NCI-H82 treated with DMSO at 0.1 percent for 48 hours (cell line): Measurements from ENCODE around the gene RNU1-2.
"Not testable (repeated sequence)": the region's sequence is repeated elsewhere in the genome, so short reads cannot be mapped to it uniquely, and the experiment has no call there.

Experiments
- DNase-seq: peaks from one replicate; lab custom pipeline; 2025; ENCODE audit not compliant: unreplicated experiment; lab: John Stamatoyannopoulos, UW

The RNU1-2 gene

DNA sequence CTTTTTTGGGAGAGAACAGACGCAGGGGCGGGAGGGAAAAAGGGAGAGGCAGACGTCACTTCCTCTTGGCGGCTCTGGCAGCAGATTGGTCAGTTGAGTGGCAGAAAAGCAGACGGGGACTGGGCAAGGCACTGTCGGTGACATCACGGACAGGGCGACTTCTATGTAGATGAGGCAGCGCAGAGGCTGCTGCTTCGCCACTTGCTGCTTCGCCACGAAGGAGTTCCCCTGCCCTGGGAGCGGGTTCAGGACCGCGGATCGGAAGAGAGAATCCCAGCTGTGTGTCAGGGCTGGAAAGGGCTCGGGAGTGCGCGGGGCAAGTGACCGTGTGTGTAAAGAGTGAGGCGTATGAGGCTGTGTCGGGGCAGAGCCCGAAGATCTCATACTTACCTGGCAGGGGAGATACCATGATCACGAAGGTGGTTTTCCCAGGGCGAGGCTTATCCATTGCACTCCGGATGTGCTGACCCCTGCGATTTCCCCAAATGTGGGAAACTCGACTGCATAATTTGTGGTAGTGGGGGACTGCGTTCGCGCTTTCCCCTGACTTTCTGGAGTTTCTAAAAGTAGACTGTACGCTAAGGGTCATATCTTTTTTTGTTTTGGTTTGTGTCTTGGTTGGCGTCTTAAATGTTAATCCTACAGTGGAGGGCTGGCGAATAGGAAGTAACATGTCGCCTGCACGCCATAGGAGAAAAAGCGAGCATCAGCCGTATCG is at the start of gene RNU1-2:
RNU1-2 (plus strand) TSS at position 383 of the 718 bp plus-strand sequence.
- peak; percentile 99 for DNase-seq

DNA sequence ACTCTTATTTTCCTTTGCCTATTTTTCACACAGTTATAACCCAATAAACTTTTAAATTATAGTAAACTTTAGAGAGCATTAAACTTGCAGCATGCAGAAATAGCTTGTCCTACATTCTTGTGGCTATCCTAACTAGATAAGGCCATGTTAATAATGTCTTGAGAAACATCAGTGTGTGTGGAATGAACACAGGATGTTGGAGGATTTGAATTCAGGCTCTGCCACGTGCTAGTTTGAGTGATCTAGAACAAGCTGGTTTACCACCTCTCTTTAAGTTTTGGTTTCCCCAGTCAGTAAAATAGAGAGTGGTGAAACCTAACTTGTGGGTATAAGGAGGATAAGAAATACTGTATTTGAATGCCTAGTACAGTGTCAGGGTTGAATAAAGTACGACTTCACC is 39.6 kb upstream of the RNU1-2 start:
- DNase-seq = not testable (repeated sequence)

DNA sequence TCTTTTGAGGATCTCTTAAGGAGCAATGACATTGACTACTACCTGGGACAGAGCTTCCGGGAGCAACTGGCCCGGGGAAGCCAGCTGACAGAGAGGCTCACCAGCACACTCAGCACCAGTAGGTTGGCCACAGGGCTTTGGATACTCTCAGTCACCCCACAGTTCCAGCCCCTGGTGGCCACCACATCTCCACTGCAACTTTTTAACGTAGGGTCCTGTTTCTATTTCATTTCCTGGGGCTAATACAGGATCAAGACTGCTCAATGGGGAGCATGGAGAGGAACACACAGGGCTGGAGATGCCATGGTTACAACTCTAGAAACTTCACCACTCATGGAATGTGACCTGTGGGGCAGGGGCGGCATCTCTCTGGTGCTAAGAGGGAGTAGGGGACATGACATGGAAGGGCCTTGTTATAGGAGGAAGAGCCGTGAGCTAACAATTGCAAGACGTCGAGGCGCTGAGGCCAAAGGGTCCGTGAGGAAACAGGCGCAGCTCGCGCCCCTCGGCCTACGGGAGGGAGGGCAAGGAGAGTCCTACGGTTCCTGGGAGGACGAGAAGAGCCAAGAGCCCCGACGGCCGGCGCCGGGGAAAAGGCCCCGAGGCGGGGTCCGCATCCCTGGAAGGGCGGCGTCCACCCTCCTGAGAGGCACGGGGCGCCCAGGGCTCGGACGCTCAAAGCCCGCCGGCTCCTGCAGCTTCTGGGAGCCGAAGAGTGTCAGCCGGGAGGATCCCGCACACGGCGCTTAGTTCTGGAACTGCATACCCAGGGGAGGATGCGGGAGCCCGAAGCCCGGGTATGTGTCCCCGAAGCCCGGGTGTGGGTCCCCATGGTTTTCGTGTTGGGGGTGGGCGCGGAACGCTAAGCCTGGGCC is 36.4 kb upstream of the RNU1-2 start:
- DNase-seq = not testable (repeated sequence)

DNA sequence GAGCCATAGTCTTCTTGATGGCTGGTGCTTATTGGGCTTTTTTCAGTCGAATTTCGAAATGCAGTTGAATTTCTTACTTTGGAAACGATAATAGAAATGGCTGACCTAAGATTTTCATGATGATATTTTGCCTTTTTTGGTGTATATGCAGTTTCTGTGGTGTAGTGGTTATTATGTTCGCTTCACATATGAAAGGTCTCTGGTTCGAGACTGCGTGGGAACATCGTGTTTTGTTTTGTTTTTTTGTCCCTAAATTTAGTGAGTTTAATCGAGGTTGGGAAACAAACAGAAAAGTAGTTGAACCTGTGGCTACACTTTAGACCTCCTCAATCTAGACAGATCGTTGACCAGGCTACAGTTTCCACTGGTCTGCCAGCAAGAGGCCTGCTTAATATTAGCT is 35.7 kb upstream of the RNU1-2 start:
- DNase-seq = not testable (repeated sequence)

DNA sequence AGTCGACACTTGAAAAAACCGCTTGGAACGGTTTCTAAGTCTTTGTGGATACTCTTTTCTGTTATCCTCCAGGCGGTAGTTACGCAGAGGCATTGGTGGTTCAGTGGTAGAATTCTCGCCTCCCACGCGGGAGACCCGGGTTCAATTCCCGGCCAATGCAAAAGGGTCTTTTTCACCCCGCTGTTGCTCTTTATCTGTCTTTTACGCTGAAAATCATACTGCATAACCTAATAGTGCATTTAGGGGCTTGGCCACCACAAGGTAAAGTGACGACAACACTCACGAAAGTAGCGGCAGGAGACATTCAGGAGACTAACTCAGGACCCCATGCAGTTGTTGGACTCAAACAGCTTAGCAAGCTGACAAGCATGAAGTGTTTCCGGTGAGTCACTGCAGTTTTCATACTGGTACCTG is 33.9 kb upstream of the RNU1-2 start:
- not testable (repeated sequence) for DNase-seq

DNA sequence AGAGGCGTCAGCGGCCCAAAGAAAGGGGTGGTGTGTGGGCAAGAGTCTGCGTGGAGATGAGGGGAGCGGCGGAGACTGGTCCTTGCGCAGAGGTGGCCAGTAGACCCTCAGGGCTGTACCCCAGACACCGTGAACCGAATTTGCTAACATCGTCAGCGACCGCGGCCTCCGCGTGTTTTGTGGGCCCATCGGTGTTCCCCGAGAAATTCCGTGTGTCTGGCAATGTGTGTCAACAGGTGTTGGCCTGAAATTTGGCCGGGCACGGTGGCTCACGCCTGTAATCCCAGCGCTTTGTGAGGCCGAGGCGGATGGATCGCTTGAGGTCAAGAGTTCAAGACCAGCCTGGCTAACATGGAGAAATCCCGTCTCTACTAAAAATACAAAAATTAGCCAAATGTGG is 33.4 kb upstream of the RNU1-2 start:
- DNase-seq = not testable (repeated sequence)

DNA sequence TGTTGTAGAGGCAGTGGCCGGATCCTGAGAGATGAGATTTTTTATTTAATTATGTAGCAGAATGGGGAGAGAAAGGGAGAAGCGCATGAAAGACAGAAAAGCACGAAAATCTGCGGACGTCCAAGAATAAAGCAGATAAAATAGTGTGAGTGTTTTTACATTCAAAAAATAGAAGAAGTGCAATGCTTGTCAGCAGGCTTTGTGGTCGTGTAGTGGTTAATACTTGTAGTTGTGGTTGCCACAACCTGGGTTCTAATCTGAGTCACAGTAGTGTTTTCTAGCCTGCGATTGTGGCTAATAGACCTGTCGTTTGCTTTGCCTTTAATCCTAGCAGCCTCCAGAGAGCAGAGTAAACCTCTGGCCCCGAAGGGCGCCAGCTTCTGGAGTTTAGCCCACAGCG is 32.8 kb upstream of the RNU1-2 start:
- not testable (repeated sequence) for DNase-seq

DNA sequence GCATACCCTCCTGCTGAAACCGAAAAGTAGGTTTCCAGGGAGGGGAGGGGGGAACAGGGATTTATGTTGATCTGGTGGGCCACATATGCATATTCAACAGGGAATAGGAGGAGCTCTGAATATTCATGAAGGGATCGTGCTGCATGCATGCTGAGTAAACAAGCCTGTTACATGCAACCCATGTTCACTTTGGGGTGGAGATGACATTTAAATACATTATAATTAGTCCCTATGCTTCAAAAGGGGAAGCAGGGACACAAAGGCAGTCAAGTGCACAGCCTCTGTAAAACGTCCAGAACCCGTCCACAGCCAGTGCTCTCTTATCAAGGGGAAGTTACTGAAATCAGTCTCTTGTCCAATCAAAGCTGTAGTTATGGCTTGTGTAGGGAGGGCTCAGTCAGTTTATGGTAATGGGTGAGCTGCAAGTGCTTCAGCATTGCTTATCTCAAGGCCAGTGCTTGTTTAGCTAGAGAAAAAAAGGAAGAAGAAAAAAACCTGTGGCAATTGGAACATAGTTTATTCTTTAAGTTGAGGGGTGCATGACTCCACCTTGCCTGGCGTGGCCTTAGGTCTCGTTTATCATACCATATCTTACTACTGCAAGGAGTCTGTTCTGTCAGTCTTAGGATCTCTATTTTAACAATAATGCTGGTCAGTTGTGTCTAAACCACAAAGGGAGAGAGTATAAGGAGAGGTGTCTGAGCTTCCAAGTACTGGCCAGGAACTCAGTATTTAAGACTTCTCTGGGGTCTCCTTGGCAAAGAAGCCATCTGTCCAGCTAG is 28.7 kb upstream of the RNU1-2 start:
- DNase-seq = not testable (repeated sequence)

DNA sequence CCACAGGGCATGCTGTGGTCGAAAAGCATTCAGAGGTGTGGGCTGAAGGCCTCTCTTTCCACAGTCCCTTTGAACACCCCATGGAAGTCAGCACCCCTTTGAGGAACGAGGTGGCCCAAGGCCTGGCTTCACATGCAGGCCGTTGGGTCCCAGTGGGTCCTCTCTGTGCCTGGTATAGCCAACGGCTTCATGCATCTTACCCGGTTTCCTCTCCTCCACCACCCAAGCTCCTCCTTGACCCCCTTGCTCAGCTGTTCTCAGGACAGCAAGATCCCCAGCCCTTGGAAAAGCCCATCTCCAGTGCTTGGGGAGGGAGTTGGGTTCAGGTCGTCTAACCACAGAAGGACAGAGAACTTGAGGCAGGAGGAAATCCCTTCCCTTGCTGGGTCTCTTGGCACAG is 27.0 kb upstream of the RNU1-2 start:
- not testable (repeated sequence) for DNase-seq

DNA sequence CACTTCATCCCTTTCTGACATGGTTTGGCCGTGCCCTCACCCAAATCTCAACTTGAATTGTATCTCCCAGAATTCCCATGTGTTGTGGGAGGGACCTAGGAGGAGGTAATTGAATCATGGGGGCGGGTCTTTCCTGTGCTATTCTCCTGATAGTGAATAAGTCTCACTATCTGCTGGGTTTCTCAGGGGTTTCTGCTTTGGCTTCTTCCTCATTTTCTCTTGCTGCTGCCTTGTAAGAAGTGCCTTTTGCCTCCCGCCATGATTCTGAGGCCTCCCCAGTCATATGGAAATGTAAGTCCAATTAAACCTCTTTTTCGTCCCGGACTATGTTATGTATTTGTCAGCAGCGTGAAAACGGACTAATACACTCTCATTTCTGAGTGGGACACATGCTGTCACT is 25.8 kb upstream of the RNU1-2 start:
- DNase-seq = not testable (repeated sequence)

DNA sequence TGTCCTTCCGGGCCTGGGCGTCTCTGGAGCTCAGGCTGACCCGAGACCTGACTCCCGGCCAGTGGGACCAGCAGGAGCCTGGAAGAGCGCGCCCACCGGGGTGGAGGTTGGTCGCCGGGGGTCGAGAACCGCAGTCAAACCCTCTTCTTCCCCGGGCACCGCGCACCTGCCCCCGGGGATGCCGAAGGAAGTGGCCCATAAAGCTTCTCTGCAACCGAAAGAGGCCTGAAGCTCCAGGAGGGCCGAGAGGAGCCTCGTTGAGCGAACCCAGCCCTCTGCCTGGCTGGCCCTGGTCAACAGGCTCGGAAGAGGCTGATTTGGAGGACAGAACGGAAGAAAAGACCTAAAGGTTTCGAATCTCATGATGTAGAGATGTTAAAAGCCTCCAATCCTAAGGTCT is 24.6 kb upstream of the RNU1-2 start:
- DNase-seq = not testable (repeated sequence)

DNA sequence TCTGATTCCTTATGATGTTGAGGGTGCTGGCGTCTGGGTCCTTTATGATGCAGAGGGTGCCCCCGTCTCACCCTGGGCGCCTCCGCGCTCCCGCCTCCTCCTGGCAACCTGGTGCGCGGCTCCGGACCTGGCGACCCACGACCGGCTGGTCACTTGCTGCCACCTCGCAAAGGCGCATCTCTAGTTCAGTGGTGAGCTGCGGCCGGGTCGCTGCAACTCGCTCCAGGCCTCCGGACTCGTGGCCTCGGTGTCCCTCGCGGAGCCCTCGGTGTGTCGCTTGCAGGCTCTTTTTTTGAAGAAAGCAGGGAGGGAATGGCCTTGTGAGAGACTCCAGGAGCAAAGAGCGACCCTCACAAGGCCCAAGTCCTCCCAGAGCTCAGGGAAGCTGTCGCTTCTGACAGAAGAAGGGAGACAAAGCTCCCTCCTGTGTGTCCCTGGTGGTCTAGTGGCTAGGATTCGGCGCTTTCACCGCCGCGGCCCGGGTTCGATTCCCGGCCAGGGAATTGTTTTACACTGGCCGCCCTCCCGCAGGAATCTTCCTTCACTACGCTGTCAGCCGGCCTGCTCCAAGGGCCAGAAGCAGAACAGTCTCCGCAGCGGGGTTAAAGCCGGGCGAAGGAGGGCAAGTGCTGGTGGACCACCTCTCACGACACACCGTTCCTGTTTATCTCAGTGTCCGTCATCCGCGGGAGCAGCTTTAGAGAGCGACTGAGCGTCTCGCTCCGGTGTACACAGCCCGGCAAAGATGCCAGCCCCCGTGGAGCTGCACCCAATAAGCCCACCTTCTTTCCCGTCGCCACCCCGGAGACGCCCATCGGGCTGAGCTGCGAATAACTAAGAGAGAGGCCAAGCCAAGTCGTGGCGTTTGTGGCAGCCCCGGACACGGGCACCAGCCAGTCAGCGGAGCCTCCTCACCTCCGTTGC is 23.4 kb upstream of the RNU1-2 start:
- not testable (repeated sequence) for DNase-seq

DNA sequence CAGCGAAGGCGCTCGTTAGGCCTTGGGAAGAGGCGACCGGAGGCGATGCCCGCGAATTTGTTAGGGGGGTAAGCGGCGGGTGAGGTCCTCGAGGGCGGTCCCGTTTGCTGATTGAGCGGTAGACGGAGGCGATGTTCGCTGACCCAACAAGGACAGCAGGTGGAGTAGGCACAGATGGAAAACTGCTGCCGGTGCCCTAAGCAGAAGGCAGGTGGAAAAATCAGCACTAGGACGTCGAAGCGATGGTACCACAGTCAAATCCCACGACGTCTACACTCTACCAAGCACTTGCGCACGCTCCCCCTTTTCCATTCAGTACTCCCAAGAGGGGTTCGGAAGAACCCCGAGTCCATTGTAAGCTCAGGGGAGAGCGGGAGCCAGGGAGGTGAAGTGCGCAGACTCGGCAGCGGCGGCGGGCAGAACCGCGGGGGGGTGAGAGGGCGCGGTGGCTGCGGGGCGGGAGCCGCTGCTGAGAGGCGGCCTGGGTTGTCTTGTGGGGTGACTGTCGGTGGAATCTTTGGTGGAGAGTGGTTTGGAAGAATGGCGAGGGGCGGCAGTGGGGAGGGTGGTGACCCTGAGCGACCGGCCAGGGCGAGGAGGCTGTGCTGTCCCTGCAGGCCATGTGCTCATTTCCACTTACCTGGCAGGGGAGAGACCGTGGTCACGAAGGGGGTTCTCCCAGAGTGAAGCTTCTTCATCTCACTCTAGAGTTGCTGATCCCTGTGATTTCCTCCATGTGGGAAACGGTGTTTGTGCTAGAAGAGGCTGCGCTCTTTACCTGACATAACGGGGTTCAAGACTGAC is 22.5 kb upstream of the RNU1-2 start:
- not testable (repeated sequence) for DNase-seq

DNA sequence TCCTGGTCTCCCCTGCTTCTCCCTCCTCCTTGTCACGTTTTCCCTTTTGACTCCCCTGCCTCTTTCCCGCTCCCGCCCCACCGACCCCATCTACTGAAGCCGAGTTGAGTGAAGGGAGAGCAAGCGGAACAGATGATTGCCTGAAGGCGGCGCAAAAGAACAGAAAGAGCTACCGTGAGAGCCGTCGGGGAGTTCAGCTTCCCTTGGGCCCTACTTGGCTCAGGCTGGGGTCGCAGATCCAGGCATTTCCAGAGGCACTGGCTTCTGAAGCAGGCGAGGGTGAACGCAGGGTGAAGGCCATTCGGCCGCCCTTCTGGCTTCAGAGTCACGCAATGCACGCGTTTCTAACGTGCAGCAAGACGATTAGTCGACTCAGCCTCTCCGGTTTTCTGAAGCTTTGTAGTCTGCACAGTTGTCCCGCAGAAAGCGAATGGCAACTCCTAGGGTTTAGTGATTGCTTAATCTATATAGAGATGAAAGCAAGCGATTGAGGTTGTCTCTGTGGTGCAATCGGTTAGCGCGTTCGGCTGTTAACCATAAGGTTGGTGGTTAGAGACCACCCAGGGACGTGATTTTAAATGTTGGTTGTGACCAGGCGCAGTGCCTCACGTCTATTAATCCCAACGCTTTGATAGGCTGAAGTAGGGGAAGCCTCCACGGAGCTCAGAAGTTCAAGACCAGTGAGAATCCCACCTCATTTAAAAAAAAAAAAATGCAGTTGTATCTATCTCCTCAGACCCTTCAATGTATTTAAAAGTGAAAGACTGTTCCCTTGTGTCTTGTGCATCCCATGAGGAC is 20.6 kb upstream of the RNU1-2 start:
- DNase-seq = not testable (repeated sequence)

DNA sequence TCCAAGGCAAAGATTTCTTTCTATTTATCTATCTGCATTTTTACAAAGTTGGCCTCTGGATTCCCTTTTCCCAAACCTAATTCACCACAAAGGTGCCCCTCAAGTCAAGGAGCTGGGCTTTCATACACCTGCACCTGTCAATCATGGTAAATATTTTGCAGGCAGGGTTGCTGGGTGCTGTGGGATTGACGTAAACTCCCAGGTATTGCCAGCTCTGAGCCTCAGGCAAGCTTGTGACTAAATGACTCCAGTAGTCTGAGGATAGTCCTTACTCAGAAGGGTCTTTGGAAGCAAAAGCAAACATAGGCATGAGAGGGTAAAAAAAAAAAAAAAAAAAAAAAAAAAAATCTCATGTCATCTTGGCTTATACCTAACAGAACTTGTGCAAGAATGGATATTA is 14.0 kb upstream of the RNU1-2 start:
- DNase-seq = not testable (repeated sequence)

DNA sequence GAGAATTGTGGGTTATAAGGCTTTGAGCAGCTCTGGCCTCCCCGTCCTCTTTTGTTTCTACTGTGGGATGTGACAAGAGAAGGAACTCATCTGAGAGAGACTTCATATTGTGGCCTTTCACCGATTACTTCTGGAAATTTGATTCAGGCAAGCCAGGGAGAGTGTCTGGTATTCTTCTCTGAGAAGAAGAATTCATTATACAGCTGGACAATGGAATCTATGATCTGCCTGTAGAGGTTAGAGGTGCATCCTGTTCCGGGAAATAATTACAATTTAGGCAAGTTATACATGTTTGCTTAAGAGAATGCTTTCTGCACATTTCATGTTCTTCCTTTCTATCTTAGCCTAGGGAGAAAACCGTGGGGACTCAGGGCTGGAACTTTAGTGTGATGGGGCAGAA is 12.8 kb upstream of the RNU1-2 start:
- no peak for DNase-seq

DNA sequence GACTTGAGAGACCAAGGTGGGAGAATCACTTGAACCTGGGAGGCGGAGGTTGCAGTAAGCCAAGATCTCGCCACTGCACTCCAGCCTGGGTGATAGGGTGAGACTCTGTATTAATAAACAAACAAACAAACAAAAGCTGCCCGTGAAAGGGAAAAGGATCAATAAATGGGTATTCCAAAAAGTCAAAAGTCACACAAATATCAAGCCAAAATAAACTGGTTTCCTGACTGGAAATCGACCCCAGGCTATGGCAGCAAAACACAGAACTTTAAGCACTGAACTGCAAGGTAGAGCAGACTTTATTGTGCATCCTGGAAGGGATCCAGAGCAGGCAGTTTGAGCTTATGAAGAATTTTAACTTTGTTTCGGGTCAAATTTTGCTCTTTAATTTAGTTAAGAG is 11.3 kb upstream of the RNU1-2 start:
- DNase-seq = not testable (repeated sequence)

DNA sequence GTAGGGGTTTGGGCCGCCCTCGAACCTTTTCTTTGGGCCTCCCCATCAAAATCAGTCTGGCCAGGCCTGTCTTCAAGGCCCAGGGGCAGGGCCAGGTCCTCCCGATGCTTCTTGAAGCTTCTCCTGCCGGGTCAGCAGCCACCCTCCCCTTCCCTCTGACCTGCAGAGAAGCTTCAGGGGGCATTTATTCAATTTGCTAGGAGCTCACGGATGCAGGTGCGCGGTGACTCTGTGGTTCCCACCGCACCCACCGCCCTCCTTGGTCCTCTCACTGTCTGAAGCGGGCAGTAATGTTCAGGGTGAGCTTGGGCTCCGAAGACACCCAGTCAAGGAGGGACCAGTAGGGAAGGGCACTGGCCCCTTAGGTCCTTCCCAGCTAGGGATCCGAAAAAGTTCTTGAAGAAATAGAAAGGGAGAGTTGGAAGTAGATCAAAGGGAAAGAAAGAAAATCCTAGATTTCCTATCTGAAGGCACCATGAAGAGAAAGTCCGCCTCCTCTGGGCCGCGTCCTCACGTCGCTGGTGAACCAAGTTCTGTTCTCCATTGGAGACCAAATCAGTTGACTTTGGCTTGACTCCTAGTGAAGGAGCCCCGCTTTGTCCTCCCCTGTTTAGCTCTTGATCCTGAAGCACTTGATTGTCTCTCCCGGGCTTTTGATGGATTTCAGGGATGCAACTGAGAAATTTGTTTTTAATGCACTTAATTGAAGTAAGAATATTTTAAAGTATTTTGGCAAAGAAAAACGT is 8.7 kb upstream of the RNU1-2 start:
- DNase-seq = no peak
